ENCODE results near the gene CTSW.

GRCh38 chr11:65885231-65885630, 5.6 kb downstream of the CTSW start:
- TF ChIP-seq CTCF (optimal IDR thresholded peaks at IDR 0.05 in 1 of 3, IDR thresholded peaks at IDR 0.05 in 1 of 3, conservative IDR thresholded peaks at IDR 0.05 in 1 of 3; ENCODE audit: extremely low read depth in 1 of 3, insufficient read depth in 2 of 3, low read length in 3 of 3) (no peak), EZH2 (IDR thresholded peaks at IDR 0.05; ENCODE audit: low read length) (no peak)
